IPS-NIHi7 (cell line): ENCODE measurements around the gene FIBCD1.

Source experiments
- DNase-seq: peaks from one replicate; pipeline ENCODE4 v3.0.0; 2012; ENCODE audit warnings: mixed read lengths; ENCODE audit errors: extremely low spot score

Gene FIBCD1

GRCh38 chr9:130895481-130896232 is 43.4 kb downstream of the FIBCD1 start:
- DNase-seq: no peak

DNA sequence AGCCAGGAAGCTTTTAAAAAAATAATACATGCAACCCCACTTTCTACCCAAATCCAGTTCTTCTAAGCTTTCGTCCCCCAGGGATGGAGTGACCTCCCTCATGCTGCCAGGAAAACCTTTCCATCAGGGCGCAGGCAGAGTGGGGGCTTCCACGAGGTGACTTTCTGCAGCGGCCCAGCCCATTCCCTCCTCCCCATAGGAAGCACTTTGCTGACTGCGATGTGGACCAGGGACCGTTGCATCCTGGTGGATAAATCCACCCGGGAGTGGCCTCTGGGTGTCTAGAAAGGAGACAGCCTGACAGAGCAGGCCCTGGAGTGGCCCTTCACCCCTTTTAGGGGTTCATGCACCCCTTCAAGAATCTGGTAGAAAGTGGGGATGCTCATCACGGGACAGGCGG is 44.0 kb downstream of the FIBCD1 start:
- no peak for DNase-seq

- no peak for DNase-seq
Measured at GRCh38 chr9:130894546-130894945, 44.5 kb downstream of the FIBCD1 start.

DNA sequence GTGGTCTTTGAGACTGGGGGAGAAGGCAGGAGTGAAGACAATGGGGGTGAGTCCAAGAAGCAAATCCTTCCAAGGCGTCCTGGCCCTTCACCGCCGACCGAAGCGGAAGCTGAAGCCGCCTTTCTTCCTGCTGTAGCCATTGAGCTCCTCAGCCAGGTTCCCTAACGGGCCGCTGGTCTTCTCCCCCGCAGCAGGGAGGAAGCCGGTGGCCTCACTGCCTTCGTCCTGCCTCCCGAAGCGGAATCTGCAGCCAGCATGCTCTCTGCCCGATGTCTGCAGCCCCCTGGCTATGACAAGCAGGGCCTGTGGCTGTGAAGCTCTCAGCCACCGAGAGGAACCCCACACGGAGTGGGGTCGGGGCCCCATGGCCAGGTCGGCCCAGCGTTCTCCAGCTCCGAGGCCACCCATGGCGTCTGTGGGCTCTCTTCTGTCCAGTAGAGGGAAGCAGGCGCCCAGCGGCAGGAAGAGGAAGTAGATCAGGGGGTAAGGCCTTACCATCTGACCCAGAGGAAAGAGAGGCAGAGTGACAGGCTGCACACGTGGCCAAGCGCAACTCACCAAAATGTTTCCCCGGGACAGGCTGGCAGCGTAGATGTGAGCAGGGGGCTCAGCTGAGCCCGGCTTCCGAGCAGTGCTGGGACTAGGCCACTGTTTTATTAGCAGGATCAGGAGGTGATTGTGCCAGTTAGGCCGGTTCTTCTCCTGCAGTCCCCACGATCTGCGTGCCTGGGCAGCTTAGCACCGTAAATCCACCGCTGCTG is 45.5 kb downstream of the FIBCD1 start:
- DNase-seq: peak; percentile 67

- no peak for DNase-seq
Measured at GRCh38 chr9:130892477-130893304, 46.4 kb downstream of the FIBCD1 start.

- DNase-seq: no peak
Measured at GRCh38 chr9:130891688-130892476, 47.2 kb downstream of the FIBCD1 start.

GRCh38 chr9:130890870-130891687 is 48.0 kb downstream of the FIBCD1 start:
- no peak for DNase-seq

- no peak for DNase-seq
Measured at GRCh38 chr9:130890124-130890523, 48.9 kb downstream of the FIBCD1 start.

DNA sequence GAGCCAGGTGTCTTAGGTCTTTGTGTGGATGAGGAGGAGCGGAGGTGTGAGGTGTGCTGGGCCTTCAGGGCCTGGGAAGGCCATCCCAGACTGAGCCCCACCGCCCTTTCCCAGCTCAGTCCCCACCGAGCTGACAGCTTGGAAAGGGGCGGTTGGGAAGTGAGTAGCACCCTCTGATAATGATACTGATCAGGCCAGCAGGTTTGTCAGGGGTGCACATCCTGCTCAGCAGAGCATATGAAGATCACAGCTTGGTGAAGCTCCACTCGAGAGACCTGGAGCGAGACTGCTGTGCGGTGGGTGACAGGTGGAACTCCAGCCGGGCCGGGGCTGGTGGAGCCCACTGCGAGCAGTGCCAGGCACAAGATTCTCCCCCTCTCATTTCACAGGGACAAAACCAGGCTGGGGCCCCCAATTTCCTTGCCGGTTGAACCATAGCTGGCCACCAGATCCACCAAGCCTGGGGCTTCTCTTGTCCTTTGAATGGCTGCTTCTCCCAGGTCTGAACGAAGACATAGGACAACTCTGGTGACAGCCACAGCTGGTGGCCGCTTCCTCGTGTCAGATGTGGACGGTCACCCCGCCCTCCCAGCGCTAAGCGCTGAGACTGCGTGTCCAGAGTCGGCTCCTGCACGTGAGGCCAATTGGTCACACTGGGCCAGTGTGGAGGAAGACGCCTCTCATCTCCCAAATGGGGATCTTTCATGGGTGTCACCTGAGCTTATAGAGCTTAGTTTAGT is 50.7 kb downstream of the FIBCD1 start:
- DNase-seq: no peak

DNA sequence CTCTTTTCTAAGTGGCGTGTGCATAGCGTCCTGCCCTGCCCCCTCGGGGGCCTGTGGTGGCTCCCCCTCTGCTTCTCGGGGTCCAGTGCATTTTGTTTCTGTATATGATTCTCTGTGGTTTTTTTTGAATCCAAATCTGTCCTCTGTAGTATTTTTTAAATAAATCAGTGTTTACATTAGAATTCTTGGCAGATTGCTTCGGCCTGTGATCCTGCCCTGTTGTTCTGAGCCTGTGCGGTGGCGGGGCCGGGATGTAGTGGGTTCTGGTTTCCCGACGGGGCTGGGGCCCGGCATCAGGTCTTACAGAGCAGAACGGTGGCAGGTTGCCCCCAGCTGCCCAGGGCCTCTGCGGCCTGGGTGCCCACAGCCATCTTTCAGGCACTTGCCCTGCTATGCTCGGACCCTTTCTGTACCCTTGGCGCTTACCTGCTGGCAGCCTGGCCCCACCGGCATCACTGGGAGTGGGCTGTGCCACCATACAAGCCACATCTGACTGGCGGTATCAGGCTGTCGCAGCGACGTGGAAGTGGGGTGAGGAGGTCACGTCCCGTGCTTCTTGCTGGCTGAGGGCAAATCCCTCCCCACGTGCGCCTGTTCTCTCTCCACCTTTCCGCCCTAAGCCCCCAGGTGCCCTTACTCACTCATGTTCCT is 51.4 kb downstream of the FIBCD1 start:
- DNase-seq: no peak

GRCh38 chr9:130886981-130887380 is 52.1 kb downstream of the FIBCD1 start:
- DNase-seq: no peak

DNA sequence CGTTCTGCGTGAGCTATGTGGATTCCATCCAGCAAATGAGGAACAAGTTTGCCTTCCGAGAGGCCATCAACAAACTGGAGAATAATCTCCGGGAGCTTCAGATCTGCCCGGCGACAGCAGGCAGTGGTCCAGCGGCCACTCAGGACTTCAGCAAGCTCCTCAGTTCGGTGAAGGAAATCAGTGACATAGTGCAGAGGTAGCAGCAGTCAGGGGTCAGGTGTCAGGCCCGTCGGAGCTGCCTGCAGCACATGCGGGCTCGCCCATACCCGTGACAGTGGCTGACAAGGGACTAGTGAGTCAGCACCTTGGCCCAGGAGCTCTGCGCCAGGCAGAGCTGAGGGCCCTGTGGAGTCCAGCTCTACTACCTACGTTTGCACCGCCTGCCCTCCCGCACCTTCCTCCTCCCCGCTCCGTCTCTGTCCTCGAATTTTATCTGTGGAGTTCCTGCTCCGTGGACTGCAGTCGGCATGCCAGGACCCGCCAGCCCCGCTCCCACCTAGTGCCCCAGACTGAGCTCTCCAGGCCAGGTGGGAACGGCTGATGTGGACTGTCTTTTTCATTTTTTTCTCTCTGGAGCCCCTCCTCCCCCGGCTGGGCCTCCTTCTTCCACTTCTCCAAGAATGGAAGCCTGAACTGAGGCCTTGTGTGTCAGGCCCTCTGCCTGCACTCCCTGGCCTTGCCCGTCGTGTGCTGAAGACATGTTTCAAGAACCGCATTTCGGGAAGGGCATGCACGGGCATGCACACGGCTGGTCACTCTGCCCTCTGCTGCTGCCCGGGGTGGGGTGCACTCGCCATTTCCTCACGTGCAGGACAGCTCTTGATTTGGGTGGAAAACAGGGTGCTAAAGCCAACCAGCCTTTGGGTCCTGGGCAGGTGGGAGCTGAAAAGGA is 53.3 kb downstream of the FIBCD1 start:
- DNase-seq: no peak

- DNase-seq: no peak
Measured at GRCh38 chr9:130884542-130885483, 54.2 kb downstream of the FIBCD1 start.

GRCh38 chr9:130884111-130884531 is 54.9 kb downstream of the FIBCD1 start:
- no peak for DNase-seq

- DNase-seq: no peak
Measured at GRCh38 chr9:130883479-130883878, 55.6 kb downstream of the FIBCD1 start.

GRCh38 chr9:130882696-130883225 is 56.3 kb downstream of the FIBCD1 start:
- no peak for DNase-seq

DNA sequence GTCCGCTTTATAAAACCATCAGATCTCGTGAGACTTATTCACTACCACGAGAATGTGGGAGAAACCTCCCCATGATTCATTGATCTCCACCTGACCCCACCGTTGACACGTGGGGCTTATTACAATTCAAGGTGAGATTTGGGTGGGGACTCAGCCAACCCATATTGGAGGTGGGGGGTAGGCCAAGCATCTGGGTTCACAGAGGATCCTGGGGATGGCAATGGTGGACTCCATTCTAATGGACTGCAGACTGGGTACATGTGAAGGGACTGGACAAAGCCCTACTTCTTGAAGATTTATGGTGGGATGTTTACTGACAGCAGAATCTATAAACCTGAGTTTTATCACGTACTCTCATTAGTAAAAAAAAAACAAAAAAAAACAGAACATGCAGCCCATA is 57.5 kb downstream of the FIBCD1 start:
- no peak for DNase-seq
